HepG2 (cell line): ENCODE data around the gene CTNNA3. TPM values are rescaled to one million over a fixed set of nuclear protein-coding genes. Genes with fewer than 3 reads are reported as not detected.

Source experiments
- ATAC-seq: fragments of 200-7000 bp; cut with Tn5 transposase; 3 replicates; pipeline ENCODE4 v1.9.1; 2020; ENCODE audit warnings: mild to moderate bottlenecking, moderate library complexity
- BruUV-seq: library from RNA; stranded (reverse); fragments of 400-500 nt; replicated peaks from 2 replicates; lab custom pipeline; 2021; lab: Mats Ljungman, UMichigan
- CTCF ChIA-PET: fragments of 300-600 bp; formaldehyde crosslinking; extraction: SDS; loops from one replicate; lab custom pipeline; 2021; ENCODE audit warnings: low total read pairs, inconsistent platforms, low intra/inter-chr PET ratio; lab: Yijun Ruan, JAX
- POLR2A ChIA-PET: fragments of 350-600 bp; sonication (Branson Sonifier 250); formaldehyde crosslinking; loops from one replicate; lab custom pipeline; 2020; ENCODE audit warnings: antibody characterized with exemption, inconsistent platforms; lab: Yijun Ruan, JAX
- DNase-seq: peaks from one replicate; pipeline ENCODE4 v3.0.0-alpha.2; 2015; ENCODE audit warnings: low spot score
- FAIRE-seq: peaks from 3 replicates; lab custom pipeline; 2011; peaks lifted over from hg19 to GRCh38; lab: Jason Lieb, UNC
- H2AFZ ChIP-seq: one replicate; pipeline ENCODE4 v1.6.1; 2011; ENCODE audit warnings: low read length, inconsistent platforms
- H3K27ac ChIP-seq: fragments of 300-600 bp; 3 replicates; pipeline ENCODE4 v1.8.0; 2011; ENCODE audit warnings: mixed run types, mild to moderate bottlenecking, mixed read lengths, low read length, inconsistent platforms; ENCODE audit not compliant: insufficient read depth; ENCODE audit errors: extremely low read length
- H3K27me3 ChIP-seq, 2 experiments: fragments of 200-600 bp in 1 of 2; 2 replicates in 1 of 2; 3 replicates in 1 of 2; pipeline versions ENCODE4 v1.6.0 to v1.8.0; 2011; ENCODE audit warnings: low read length in 2 of 2, mild to moderate bottlenecking in 2 of 2, moderate library complexity in 2 of 2, inconsistent platforms in 1 of 2; ENCODE audit not compliant: insufficient read depth in 2 of 2, control insufficient read depth in 1 of 2
- H3K36me3 ChIP-seq, 2 experiments: fragments of 200-600 bp in 1 of 2; replicated peaks in 1 of 2; 2 replicates in 1 of 2; 3 replicates in 1 of 2; pipeline versions ENCODE4 v1.5.1 to v1.8.0; 2011; ENCODE audit warnings: low read length in 2 of 2, inconsistent platforms in 1 of 2; ENCODE audit not compliant: insufficient read depth in 2 of 2, control insufficient read depth in 1 of 2
- H3K4me1 ChIP-seq: 2 replicates; pipeline ENCODE4 v1.5.1; 2012; ENCODE audit warnings: low read length, inconsistent platforms; ENCODE audit not compliant: insufficient read depth
- H3K4me2 ChIP-seq: 2 replicates; pipeline ENCODE4 v1.6.0; 2011; ENCODE audit warnings: low read depth, low read length, inconsistent platforms
- H3K4me3 ChIP-seq, 3 experiments: fragments of 200-600 bp in 1 of 3; sonication (generic), shearing (Covaris generic) in 1 of 3; replicated peaks in 1 of 3; 2 replicates each; pipeline ENCODE4 v1.5.1; 2011 to 2016; ENCODE audit warnings: low read length in 3 of 3, inconsistent platforms in 2 of 3, low read depth in 2 of 3, mild to moderate bottlenecking in 2 of 3, control low read depth in 1 of 3, mixed read lengths in 1 of 3; ENCODE audit not compliant: insufficient read depth in 1 of 3
- H3K79me2 ChIP-seq: one replicate; pipeline ENCODE4 v1.6.1; 2011; ENCODE audit warnings: low read length, inconsistent platforms; ENCODE audit not compliant: insufficient read depth
- H3K9ac ChIP-seq: 2 replicates; pipeline ENCODE4 v1.6.0; 2011; ENCODE audit warnings: mild to moderate bottlenecking, low read depth, low read length, inconsistent platforms; ENCODE audit not compliant: insufficient read depth
- H3K9me3 ChIP-seq: 2 replicates; pipeline ENCODE4 v1.5.1; 2012; ENCODE audit warnings: mild to moderate bottlenecking, low read length
- H4K20me1 ChIP-seq: 2 replicates; pipeline ENCODE4 v1.6.0; 2011; ENCODE audit warnings: inconsistent platforms, mild to moderate bottlenecking, low read length, moderate library complexity; ENCODE audit not compliant: insufficient read depth
- AKAP8 ChIP-seq: sonication (generic); formaldehyde crosslinking; IDR thresholded peaks from 2 replicates; pipeline ENCODE4 v1.5.1; 2020; ENCODE audit warnings: mild to moderate bottlenecking, missing genetic modification reagents
- BORCS8-MEF2B ChIP-seq: sonication (generic); formaldehyde crosslinking; IDR thresholded peaks from 2 replicates; pipeline ENCODE4 v1.8.0; 2022; ENCODE audit warnings: mild to moderate bottlenecking, missing genetic modification reagents
- HMG20B ChIP-seq: conservative IDR thresholded peaks from 2 replicates; pipeline ENCODE4 v1.6.1; 2016; ENCODE audit warnings: missing genetic modification reagents, missing compliant biosample characterization
- HNRNPH1 ChIP-seq: fragments of 200-400 bp; formaldehyde crosslinking; optimal IDR thresholded peaks from 2 replicates; pipeline ENCODE3; 2017; ENCODE audit warnings: mild to moderate bottlenecking, low read depth, low read length
- HOXD1 ChIP-seq: sonication (generic); formaldehyde crosslinking; IDR thresholded peaks from 2 replicates; pipeline ENCODE4 v1.5.0; 2020; ENCODE audit warnings: missing genetic modification reagents
- IRX3 ChIP-seq: sonication (generic); formaldehyde crosslinking; IDR thresholded peaks from 2 replicates; pipeline ENCODE4 v1.8.1; 2023; ENCODE audit warnings: mild to moderate bottlenecking, low read depth, missing genetic modification reagents, borderline replicate concordance
- MAFF ChIP-seq: IDR thresholded peaks from 2 replicates; pipeline ENCODE4 v1.6.1; 2011; ENCODE audit warnings: low read depth, low read length, improper control_type of control experiment
- MAFK ChIP-seq, 2 experiments: IDR thresholded peaks in 1 of 2; conservative IDR thresholded peaks in 1 of 2; 2 replicates each; pipeline ENCODE4 v1.6.1; 2011; ENCODE audit warnings: improper control_type of control experiment in 2 of 2, low read length in 2 of 2
- NFE2L2 ChIP-seq: fragments of 150-350 bp; IDR thresholded peaks from 2 replicates; pipeline ENCODE4 v1.6.1; 2014; ENCODE audit warnings: low read length
- POLR2AphosphoS2 ChIP-seq: IDR thresholded peaks from 2 replicates; pipeline ENCODE4 v1.6.1; 2011; ENCODE audit warnings: low read depth, low read length, improper control_type of control experiment
- THAP11 ChIP-seq: IDR thresholded peaks from 2 replicates; pipeline ENCODE4 v1.6.1; 2016; ENCODE audit warnings: missing biosample characterization, missing genetic modification reagents
- XBP1 ChIP-seq: sonication (generic); formaldehyde crosslinking; IDR thresholded peaks from 2 replicates; pipeline ENCODE4 v1.5.0; 2020; ENCODE audit warnings: missing genetic modification reagents
- ZNF451 ChIP-seq: sonication (generic); formaldehyde crosslinking; IDR thresholded peaks from 2 replicates; pipeline ENCODE4 v1.5.0; 2020; ENCODE audit warnings: mild to moderate bottlenecking, missing genetic modification reagents
- ZNF569 ChIP-seq: sonication (generic); formaldehyde crosslinking; IDR thresholded peaks from 2 replicates; pipeline ENCODE4 v1.5.0; 2020; ENCODE audit warnings: mild to moderate bottlenecking, missing genetic modification reagents, moderate library complexity, borderline replicate concordance
- ZNF773 ChIP-seq: sonication (generic); formaldehyde crosslinking; IDR thresholded peaks from 2 replicates; pipeline ENCODE4 v1.4.0; 2020; ENCODE audit warnings: missing genetic modification reagents, borderline replicate concordance
- WGBS: methylation state at CpG from one replicate; pipeline ENCODE4 v1.1.6; 2017; ENCODE audit warnings: low lambda C conversion rate; 5-methylcytosine and 5-hydroxymethylcytosine counted together
- in situ Hi-C: cut with HindIII; loops from 2 replicates; pipeline ENCODE4 v1.10.0; 2017; ENCODE audit warnings: low pct_unique_long_range_greater_than_20kb; ENCODE audit not compliant: extremely low pct_ligation_motif_present
- intact Hi-C: fragments of 100-400 bp; cut with micrococcal nuclease; formaldehyde crosslinking; loops from one replicate; pipeline ENCODE4 v1.10.0; 2022; ENCODE audit not compliant: unreplicated experiment
- polyA plus RNA-seq, 8 experiments: library from polyadenylated mRNA; depleted of rRNA in 3 of 8; stranded (reverse) in 7 of 8; unstranded in 1 of 8; fragments of >200 nt; fragmentation: Illumina TruSeq in 4 of 8; extraction: Trizol in 4 of 8; gene quantifications; 2 replicates each; pipeline versions ENCODE4 v1.2.1 to v1.2.3, GENCODE V29; 2011 to 2016; ENCODE audit warnings: low read depth in 4 of 8, missing spikeins in 1 of 8, mixed read lengths in 1 of 8; ENCODE audit not compliant: insufficient read depth in 1 of 8
- total RNA-seq, 5 experiments: library from RNA; depleted of rRNA; stranded (reverse); fragments of >200 nt; fragmentation: Illumina TruSeq; extraction: Trizol; gene quantifications; 2 replicates each; pipeline ENCODE4 v1.2.3, GENCODE V29; 2016; ENCODE audit warnings: low read depth in 1 of 5
- TF ChIP-seq, protein P1 (sequence below): sonication (generic); formaldehyde crosslinking; IDR thresholded peaks from 2 replicates; pipeline ENCODE4 v1.4.0; 2020; ENCODE audit warnings: missing genetic modification reagents
- TF ChIP-seq, protein P2 (sequence below): sonication (generic); formaldehyde crosslinking; IDR thresholded peaks from 2 replicates; pipeline ENCODE4 v1.4.0; 2020; ENCODE audit warnings: missing genetic modification reagents, low read depth, mild to moderate bottlenecking, borderline replicate concordance
- TF ChIP-seq, protein P3 (sequence below): sonication (generic); formaldehyde crosslinking; IDR thresholded peaks from 2 replicates; pipeline ENCODE4 v1.5.0; 2020; ENCODE audit warnings: missing genetic modification reagents

Gene CTNNA3
- total and polyA plus RNA-seq, 2 of the 13 experiments (the other 11 are each of a cell fraction or from before 2014, with no cell fraction given): not detected

DNA sequence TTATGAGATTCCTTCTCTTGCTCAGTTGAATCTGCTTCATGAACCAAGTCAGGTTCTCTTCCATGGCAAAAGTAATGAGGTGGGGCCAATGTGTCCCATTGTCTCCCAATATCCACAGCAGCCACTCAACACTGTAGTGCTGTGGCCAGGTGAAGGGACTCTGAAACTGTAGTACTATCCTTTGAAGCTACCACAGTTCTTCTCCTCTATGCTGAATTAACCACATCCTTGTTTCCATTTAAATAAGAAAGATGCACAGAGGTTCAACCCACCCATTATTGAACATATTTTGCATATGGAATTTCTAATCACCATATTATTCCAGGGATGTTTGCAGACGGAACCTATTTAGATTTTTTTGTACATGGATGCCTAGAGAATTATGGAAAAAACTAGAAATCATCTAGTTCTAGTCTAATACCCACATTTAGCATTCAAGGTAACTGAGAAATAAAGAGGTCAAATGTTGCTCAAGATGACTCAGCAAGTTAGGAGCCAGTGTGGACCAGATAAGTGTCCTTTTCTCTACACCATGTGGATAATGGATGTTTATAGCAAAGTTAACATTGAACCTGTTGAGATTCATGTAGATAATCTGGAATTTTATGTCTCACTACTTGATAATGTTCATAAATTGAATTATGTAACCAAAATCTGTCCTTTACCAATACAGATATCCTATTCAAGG, 705.7 kb downstream of the CTNNA3 start:
- no peak overlapping the region for H3K27ac ChIP-seq
- BruUV-seq: no TSS peak
- no peaks in the 10 kb centered on the region for H3K79me2 ChIP-seq
- no peaks in the 10 kb centered on the region for H3K4me1 ChIP-seq
- peak in 1 of 2 experiments; percentile 34; a peak in 2 of 4 replicates for TF ChIP-seq MAFK (conservative IDR thresholded peaks at IDR 0.05 in 1 of 2, IDR thresholded peaks at IDR 0.05 in 1 of 2; ENCODE audit: low read length in 2 of 2)
- TF ChIP-seq, protein P1, sequence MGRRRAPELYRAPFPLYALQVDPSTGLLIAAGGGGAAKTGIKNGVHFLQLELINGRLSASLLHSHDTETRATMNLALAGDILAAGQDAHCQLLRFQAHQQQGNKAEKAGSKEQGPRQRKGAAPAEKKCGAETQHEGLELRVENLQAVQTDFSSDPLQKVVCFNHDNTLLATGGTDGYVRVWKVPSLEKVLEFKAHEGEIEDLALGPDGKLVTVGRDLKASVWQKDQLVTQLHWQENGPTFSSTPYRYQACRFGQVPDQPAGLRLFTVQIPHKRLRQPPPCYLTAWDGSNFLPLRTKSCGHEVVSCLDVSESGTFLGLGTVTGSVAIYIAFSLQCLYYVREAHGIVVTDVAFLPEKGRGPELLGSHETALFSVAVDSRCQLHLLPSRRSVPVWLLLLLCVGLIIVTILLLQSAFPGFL (CRISPR knock-in tag): no peak
- TF ChIP-seq NFE2L2: peak; percentile 74
- 0 out of 2 replicates have a peak, but pooled peaks have one; percentile 3 for TF ChIP-seq MAFF
- H3K4me3 ChIP-seq: no peak overlapping the region
- H3K36me3 ChIP-seq: no peaks in the 10 kb centered on the region
- no peak overlapping the region for H3K9ac ChIP-seq
- no peaks in the 10 kb centered on the region for H3K9me3 ChIP-seq
- no peak for FAIRE-seq
- ATAC-seq: no peak
- H2AFZ ChIP-seq: no peak overlapping the region
- in situ Hi-C loops (no loop called here), intact Hi-C loops (no loop called here)
- no peak for DNase-seq
- H4K20me1 ChIP-seq: no peaks in the 10 kb centered on the region
- CTCF ChIA-PET: no interaction called here
- WGBS: 0% methylated on average over 1 of the region's 1 CpG
- POLR2A ChIA-PET: no interaction called here
- no peaks in the 10 kb centered on the region for H3K27me3 ChIP-seq
- no peak overlapping the region for H3K4me2 ChIP-seq

DNA sequence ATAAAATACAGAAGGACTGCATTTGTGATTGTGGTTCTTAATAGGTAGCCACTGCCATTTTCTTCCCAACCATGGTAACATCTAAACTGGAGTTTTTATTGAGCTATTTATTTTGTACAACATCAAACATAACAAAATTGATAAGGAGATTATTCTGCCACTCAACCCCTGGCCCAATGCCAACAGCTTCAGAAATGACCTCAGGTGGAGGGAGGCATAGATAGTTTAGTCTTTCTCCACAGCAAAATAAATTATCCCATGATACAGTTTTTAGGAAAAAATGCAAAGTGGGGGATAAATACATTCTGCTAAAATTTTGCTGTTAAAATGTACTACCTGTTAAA, 712.5 kb downstream of the CTNNA3 start:
- no peak for DNase-seq
- no peak overlapping the region for H2AFZ ChIP-seq
- H3K4me1 ChIP-seq: no peaks in the 10 kb centered on the region
- intact Hi-C loops: no loop called here
- no peak for ATAC-seq
- FAIRE-seq: no peak
- ChIA-PET CTCF (no interaction called here), POLR2A (no interaction called here)
- no peaks in the 10 kb centered on the region for H3K79me2 ChIP-seq
- no peak overlapping the region for H3K4me3 ChIP-seq
- H3K27ac ChIP-seq: no peak overlapping the region
- H3K27me3 ChIP-seq: no peaks in the 10 kb centered on the region
- in situ Hi-C loops: no loop called here
- no peaks in the 10 kb centered on the region for H3K9me3 ChIP-seq
- BruUV-seq: no TSS peak
- H4K20me1 ChIP-seq: no peaks in the 10 kb centered on the region
- no peak overlapping the region for H3K9ac ChIP-seq
- no peak overlapping the region for H3K4me2 ChIP-seq
- H3K36me3 ChIP-seq: no peaks in the 10 kb centered on the region
- TF ChIP-seq ZNF451 (CRISPR knock-in tag) (no peak), BORCS8-MEF2B (CRISPR knock-in tag) (no peak), AKAP8 (CRISPR knock-in tag) (no peak), HOXD1 (CRISPR knock-in tag) (no peak), THAP11 (CRISPR knock-in tag) (no peak), HMG20B (CRISPR knock-in tag) (no peak), HNRNPH1 (no peak), ZNF773 (CRISPR knock-in tag) (no peak), ZNF569 (no peak), POLR2AphosphoS2 (no peak), IRX3 (CRISPR knock-in tag) (no peak), XBP1 (CRISPR knock-in tag) (no peak)
- TF ChIP-seq, protein P2, sequence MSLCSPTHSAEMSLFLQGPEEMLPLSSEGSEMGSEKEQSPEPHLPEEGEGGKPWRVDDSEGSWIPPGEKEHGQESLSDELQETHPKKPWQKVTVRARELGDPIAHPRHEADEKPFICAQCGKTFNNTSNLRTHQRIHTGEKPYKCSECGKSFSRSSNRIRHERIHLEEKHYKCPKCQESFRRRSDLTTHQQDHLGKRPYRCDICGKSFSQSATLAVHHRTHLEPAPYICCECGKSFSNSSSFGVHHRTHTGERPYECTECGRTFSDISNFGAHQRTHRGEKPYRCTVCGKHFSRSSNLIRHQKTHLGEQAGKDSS: no peak
- TF ChIP-seq, protein P3, sequence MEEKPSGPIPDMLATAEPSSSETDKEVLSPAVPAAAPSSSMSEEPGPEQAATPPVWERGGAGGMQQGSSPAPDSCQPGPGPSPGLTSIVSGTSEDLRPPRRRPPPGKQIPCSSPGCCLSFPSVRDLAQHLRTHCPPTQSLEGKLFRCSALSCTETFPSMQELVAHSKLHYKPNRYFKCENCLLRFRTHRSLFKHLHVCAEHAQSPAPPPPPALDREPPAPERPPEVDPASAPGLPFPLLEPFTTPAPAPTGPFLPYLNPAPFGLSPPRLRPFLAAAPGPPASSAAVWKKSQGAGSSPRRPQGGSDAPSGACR (CRISPR knock-in tag): no peak
